Left ventricle myocardium superior (tissue), 1 donor: ENCODE measurements around the gene NDRG4. TPM values are rescaled to one million over a fixed set of nuclear protein-coding genes. Genes with fewer than 3 reads are reported as not detected.
A peak's percentile ranks its signal among the peaks of the same experiment; 100 is the strongest.
"Not testable (repeated sequence)": the region's sequence is repeated elsewhere in the genome, so short reads cannot be mapped to it uniquely, and the experiment has no call there.

Experiments used
- ATAC-seq: fragments of 200-7000 bp; cut with Tn5 transposase; one replicate; pipeline ENCODE4 v1.9.1; 2020; ENCODE audit warnings: mild to moderate bottlenecking, moderate library complexity
- DNase-seq: peaks from one replicate; pipeline ENCODE4 v3.0.0-alpha.2; 2020
- intact Hi-C: fragments of 100-400 bp; cut with micrococcal nuclease; formaldehyde crosslinking; loops from one replicate; pipeline ENCODE4 v1.11.0; 2022
- total RNA-seq: library from RNA; stranded (reverse); fragmentation: NEBNext Ultra II Directional; extraction: Animal tissue kit (Norgen Biotek cat#: 25700); gene quantifications from one replicate; pipeline ENCODE4 v1.2.1, GENCODE V29; 2021
- donor health status: DM: no; HTN: yes; CAD: no; lungs with severe emphysema.

The NDRG4 gene
- total RNA-seq, 1 donor from 2014 or later: 580 TPM

GRCh38 chr16:58490065-58490464, 9.9 kb upstream of the NDRG4 start:
- ATAC-seq (no peak), DNase-seq (peak; percentile 25)
- intact Hi-C loops: no loop called here

GRCh38 chr16:58490539-58490938, 9.4 kb upstream of the NDRG4 start:
- intact Hi-C loops, ATAC-seq: not testable (repeated sequence)
- peak; percentile 6 for DNase-seq

- intact Hi-C loops: no loop called here
- ATAC-seq (no peak), DNase-seq (peak; percentile 14)
These were observed 7.9 kb upstream of the NDRG4 start for GRCh38 chr16:58492066-58492465.

GRCh38 chr16:58492735-58493134, 7.2 kb upstream of the NDRG4 start:
- ATAC-seq: no peak
- peak; percentile 26 for DNase-seq
- intact Hi-C loops: no loop called here

GRCh38 chr16:58493756-58494431, 6.0 kb upstream of the NDRG4 start:
- peak; percentile 22 for DNase-seq
- intact Hi-C loops: no loop called here
- no peak for ATAC-seq

GRCh38 chr16:58494981-58495520, 4.9 kb upstream of the NDRG4 start:
- peak; percentile 68 for ATAC-seq
- intact Hi-C loops: no loop called here
- peak; percentile 73 for DNase-seq

GRCh38 chr16:58495521-58496331, 4.2 kb upstream of the NDRG4 start:
- intact Hi-C loops: no loop called here
- ATAC-seq: peak; percentile 69

GRCh38 chr16:58497468-58497867, 2.5 kb upstream of the NDRG4 start:
- DNase-seq (no peak), ATAC-seq (no peak)
- intact Hi-C loops: no loop called here

More at GRCh38 chr16:58495521-58496331, 4.2 kb upstream of the NDRG4 start:
- peak; percentile 76 for DNase-seq

GRCh38 chr16:58497935-58498334, 2.0 kb upstream of the NDRG4 start:
- DNase-seq (no peak), ATAC-seq (no peak)
- intact Hi-C loops: no loop called here

GRCh38 chr16:58498341-58499091, 1.4 kb upstream of the NDRG4 start:
- intact Hi-C loops: no loop called here
- ATAC-seq: no peak
- DNase-seq: no peak

GRCh38 chr16:58499092-58499511, 841 bp upstream of the NDRG4 start:
- DNase-seq: no peak
- ATAC-seq: no peak
- intact Hi-C loops: no loop called here

GRCh38 chr16:58500430-58501241, 693 bp downstream of the NDRG4 start:
- DNase-seq: no peak
- ATAC-seq: peak; percentile 1
- intact Hi-C loops: no loop called here

GRCh38 chr16:58501242-58502131, 1.5 kb downstream of the NDRG4 start:
- DNase-seq: no peak
- intact Hi-C loops: no loop called here
- ATAC-seq: peak; percentile 9

GRCh38 chr16:58502217-58502921, 2.4 kb downstream of the NDRG4 start:
- DNase-seq: no peak
- no peak for ATAC-seq
- intact Hi-C loops: no loop called here

GRCh38 chr16:58503166-58503862, 3.4 kb downstream of the NDRG4 start:
- no peak for DNase-seq
- no peak for ATAC-seq
- intact Hi-C loops: no loop called here

- no peak for DNase-seq
- intact Hi-C loops: no loop called here
- ATAC-seq: no peak
These were observed 4.1 kb downstream of the NDRG4 start for GRCh38 chr16:58503863-58504688.
